Myometrial cell (primary cell): ENCODE data around the gene FAM149A. TPM values are rescaled to one million over a fixed set of nuclear protein-coding genes. Genes with fewer than 3 reads are reported as not detected.

Experiments used
- total RNA-seq: library from RNA; depleted of rRNA; stranded (reverse); fragments of >200 nt; gene quantifications from 2 replicates; pipeline ENCODE4 v1.2.3, GENCODE V29; 2015

Gene FAM149A
- total RNA-seq: 0.86 and 3.7 TPM in 2 replicates

GRCh38 chr4:186104114-186104889 lies at the start of gene FAM149A:
FAM149A (plus strand) TSS chr4:186104704.

GRCh38 chr4:186068581-186069348 lies 35.7 kb upstream of the FAM149A start, which contains the start of gene TLR3:
TLR3 (plus strand) TSS chr4:186069156; CDS start chr4:186076620, 7,464 bp downstream.

GRCh38 chr4:186191200-186192065 lies 86.9 kb downstream of the FAM149A start, which contains the start of gene CYP4V2:
CYP4V2 (plus strand) TSS chr4:186191567; CDS start chr4:186191824, 257 bp downstream.

Other genes starting within 250 kb of the FAM149A start
- 5.5 and 8.6 TPM in 2 replicates for gene TLR3, start 35.5 kb upstream of the FAM149A start, total RNA-seq
- 5.5 and 7.8 TPM in 2 replicates for gene CYP4V2, start 86.9 kb downstream of the FAM149A start, total RNA-seq
- not detected in 2 replicates for gene KLKB1, start 122.8 kb downstream of the FAM149A start, total RNA-seq
- gene F11, start 161.5 kb downstream of the FAM149A start, total RNA-seq: not detected in 2 replicates